Iris pigment epithelial cell (primary cell): ENCODE data around the gene SCP2D1.
"Not testable (repeated sequence)": the region's sequence is repeated elsewhere in the genome, so short reads cannot be mapped to it uniquely, and the experiment has no call there.

Experiments used
- DNase-seq: peaks from one replicate; pipeline ENCODE4 v3.0.0-alpha.2; 2011; ENCODE audit warnings: low read depth

Gene SCP2D1

GRCh38 chr20:18813483-18813882 lies at the start of gene SCP2D1:
SCP2D1 (plus strand) TSS chr20:18813783; CDS start chr20:18813816, 33 bp downstream.
- DNase-seq: no peak

GRCh38 chr20:18767676-18768075 lies 45.9 kb upstream of the SCP2D1 start:
- DNase-seq: no peak

- no peak for DNase-seq
Measured at GRCh38 chr20:18773566-18773965, 40.0 kb upstream of the SCP2D1 start.

GRCh38 chr20:18774207-18774606 lies 39.4 kb upstream of the SCP2D1 start:
- no peak for DNase-seq

- DNase-seq: no peak
Measured at GRCh38 chr20:18775633-18776032, 38.0 kb upstream of the SCP2D1 start.

- DNase-seq: no peak
Measured at GRCh38 chr20:18778690-18779392, 34.7 kb upstream of the SCP2D1 start.

- DNase-seq: no peak
Measured at GRCh38 chr20:18780385-18781130, 33.0 kb upstream of the SCP2D1 start.

- no peak for DNase-seq
Measured at GRCh38 chr20:18781509-18781908, 32.1 kb upstream of the SCP2D1 start.

- no peak for DNase-seq
Measured at GRCh38 chr20:18783385-18783959, 30.1 kb upstream of the SCP2D1 start.

- DNase-seq: not testable (repeated sequence)
Measured at GRCh38 chr20:18787046-18787445, 26.5 kb upstream of the SCP2D1 start.

GRCh38 chr20:18788021-18788420 lies 25.6 kb upstream of the SCP2D1 start:
- no peak for DNase-seq

- DNase-seq: no peak
Measured at GRCh38 chr20:18790787-18791186, 22.8 kb upstream of the SCP2D1 start.

- DNase-seq: peak; percentile 90
Measured at GRCh38 chr20:18793625-18794427, 19.8 kb upstream of the SCP2D1 start.

- DNase-seq: no peak
Measured at GRCh38 chr20:18794428-18794787, 19.2 kb upstream of the SCP2D1 start.

- DNase-seq: no peak
Measured at GRCh38 chr20:18795366-18795765, 18.2 kb upstream of the SCP2D1 start.

- no peak for DNase-seq
Measured at GRCh38 chr20:18796282-18796833, 17.2 kb upstream of the SCP2D1 start.

GRCh38 chr20:18801516-18801915 lies 12.1 kb upstream of the SCP2D1 start:
- no peak for DNase-seq

GRCh38 chr20:18802012-18802634 lies 11.5 kb upstream of the SCP2D1 start:
- no peak for DNase-seq

- DNase-seq: peak; percentile 24
Measured at GRCh38 chr20:18805881-18806280, 7.7 kb upstream of the SCP2D1 start.

GRCh38 chr20:18808712-18809111 lies 4.9 kb upstream of the SCP2D1 start:
- no peak for DNase-seq

GRCh38 chr20:18811186-18811585 lies 2.4 kb upstream of the SCP2D1 start:
- DNase-seq: no peak

- DNase-seq: no peak
Measured at GRCh38 chr20:18811904-18812303, 1.7 kb upstream of the SCP2D1 start.
